Liver (tissue), 9 donors: ENCODE measurements around the gene NLRP5. TPM values are rescaled to one million over a fixed set of nuclear protein-coding genes. Genes with fewer than 3 reads are reported as not detected.

Experiments
- DNase-seq: peaks from one replicate; pipeline ENCODE4 v3.0.0-alpha.2; 2017; ENCODE audit warnings: low spot score
- H3K27ac ChIP-seq, 2 donors: one replicate each; pipeline ENCODE4 v1.7.0; 2013; ENCODE audit warnings: inconsistent platforms in 2 of 2, low read length in 2 of 2, control low read depth in 1 of 2, low read depth in 1 of 2, mild to moderate bottlenecking in 1 of 2
- H3K27me3 ChIP-seq, 4 donors: one replicate each; pipeline versions ENCODE4 v1.6.1 to v1.7.0; 2013; ENCODE audit warnings: low read length in 3 of 4, inconsistent platforms in 1 of 4, mild to moderate bottlenecking in 1 of 4, moderate library complexity in 1 of 4; ENCODE audit not compliant: control insufficient read depth in 4 of 4, insufficient read depth in 4 of 4
- H3K36me3 ChIP-seq, 4 donors: one replicate each; pipeline versions ENCODE4 v1.6.1 to v1.7.0; 2013; ENCODE audit warnings: low read length in 3 of 4, mild to moderate bottlenecking in 3 of 4, low read depth in 1 of 4, moderate library complexity in 1 of 4; ENCODE audit not compliant: control insufficient read depth in 4 of 4, insufficient read depth in 3 of 4
- H3K4me1 ChIP-seq, 4 donors: one replicate each; pipeline versions ENCODE4 v1.6.1 to v1.7.0; 2013; ENCODE audit warnings: low read length in 3 of 4, mild to moderate bottlenecking in 3 of 4, moderate library complexity in 1 of 4; ENCODE audit not compliant: control insufficient read depth in 4 of 4, insufficient read depth in 4 of 4
- H3K4me3 ChIP-seq, 3 donors: one replicate each; pipeline versions ENCODE4 v1.6.1 to v1.7.0; 2013; ENCODE audit warnings: low read length in 3 of 3, control low read depth in 1 of 3, low read depth in 1 of 3, mild to moderate bottlenecking in 1 of 3
- H3K9ac ChIP-seq, 2 donors: one replicate each; pipeline ENCODE4 v1.7.0; 2013; ENCODE audit warnings: low read length in 2 of 2, mild to moderate bottlenecking in 2 of 2, moderate library complexity in 2 of 2, control low read depth in 1 of 2, low read depth in 1 of 2
- H3K9me3 ChIP-seq, 4 donors: one replicate each; pipeline versions ENCODE4 v1.6.1 to v1.7.0; 2013; ENCODE audit warnings: low read length in 3 of 4; ENCODE audit not compliant: control insufficient read depth in 4 of 4
- EGR1 ChIP-seq, 2 donors: IDR thresholded peaks; 2 replicates each; pipeline ENCODE4 v1.6.1; 2016 to 2018; ENCODE audit warnings: antibody characterized with exemption in 2 of 2, low read depth in 2 of 2
- FOXA1 ChIP-seq: IDR thresholded peaks from 2 replicates; pipeline ENCODE4 v1.6.1; 2016; ENCODE audit warnings: antibody characterized with exemption
- FOXA2 ChIP-seq: IDR thresholded peaks from 2 replicates; pipeline ENCODE4 v1.6.1; 2016; ENCODE audit warnings: antibody characterized with exemption
- GABPA ChIP-seq, 2 donors: IDR thresholded peaks in 1 of 2; conservative IDR thresholded peaks in 1 of 2; 2 replicates each; pipeline ENCODE4 v1.6.1; 2016; ENCODE audit warnings: antibody characterized with exemption in 2 of 2, mild to moderate bottlenecking in 1 of 2, moderate library complexity in 1 of 2
- HNF4A ChIP-seq, 2 donors: conservative IDR thresholded peaks; 2 replicates each; pipeline ENCODE4 v1.6.1; 2016; ENCODE audit warnings: antibody characterized with exemption in 2 of 2, mild to moderate bottlenecking in 2 of 2
- HNF4G ChIP-seq: IDR thresholded peaks from 2 replicates; pipeline ENCODE4 v1.6.1; 2016; ENCODE audit warnings: antibody characterized with exemption
- JUND ChIP-seq, 2 donors: IDR thresholded peaks; 2 replicates each; pipeline ENCODE4 v1.6.1; 2016; ENCODE audit warnings: antibody characterized with exemption in 2 of 2
- NR2F2 ChIP-seq: IDR thresholded peaks from 2 replicates; pipeline ENCODE4 v1.6.1; 2016; ENCODE audit warnings: antibody characterized with exemption
- SP1 ChIP-seq: IDR thresholded peaks from 2 replicates; pipeline ENCODE4 v1.6.1; 2018; ENCODE audit warnings: antibody characterized with exemption, mild to moderate bottlenecking
- TAF1 ChIP-seq: conservative IDR thresholded peaks from 2 replicates; pipeline ENCODE4 v1.6.1; 2016; ENCODE audit warnings: antibody characterized with exemption, mild to moderate bottlenecking
- YY1 ChIP-seq: IDR thresholded peaks from 2 replicates; pipeline ENCODE4 v1.6.1; 2016; ENCODE audit warnings: antibody characterized with exemption, mild to moderate bottlenecking
- WGBS: extraction: QIAGEN DNeasy Blood & Tissue Kit; methylation state at CpG from one replicate; pipeline ENCODE4 v1.1.7; 2013; 5-methylcytosine and 5-hydroxymethylcytosine counted together
- polyA plus RNA-seq, 2 donors: library from polyadenylated mRNA; stranded (reverse) in 1 of 2; unstranded in 1 of 2; fragments of 200-250 nt in 1 of 2; fragments of >200 nt in 1 of 2; fragmentation: Nextera tagmentation in 1 of 2; extraction: Ambion mirVana in 1 of 2; gene quantifications; one replicate each; pipeline versions ENCODE4 v1.2.1 to v1.2.3, GENCODE V29; 2013 to 2015
- total RNA-seq, 2 donors: library from RNA; depleted of rRNA; stranded (reverse); fragments of >200 nt; gene quantifications; one replicate each; pipeline ENCODE4 v1.2.3, GENCODE V29; 2014
- TF ChIP-seq, protein P1 (sequence below): IDR thresholded peaks from 2 replicates; pipeline ENCODE4 v1.6.1; 2016; ENCODE audit warnings: antibody characterized with exemption
- TF ChIP-seq, protein P2 (sequence below): IDR thresholded peaks from 2 replicates; pipeline ENCODE4 v1.6.1; 2016; ENCODE audit warnings: antibody characterized with exemption
- TF ChIP-seq, protein P3 (sequence below): IDR thresholded peaks from 2 replicates; pipeline ENCODE4 v1.6.1; 2016; ENCODE audit warnings: antibody characterized with exemption, mild to moderate bottlenecking
- TF ChIP-seq, protein P4 (sequence below): IDR thresholded peaks from 2 replicates; pipeline ENCODE4 v1.6.1; 2016; ENCODE audit warnings: antibody characterized with exemption
- TF ChIP-seq, protein P5 (sequence below): fragments of 150-350 bp; IDR thresholded peaks from 2 replicates; pipeline ENCODE4 v1.5.1; 2017; ENCODE audit warnings: improper control_type of control experiment, low read depth, low read length; ENCODE audit not compliant: missing input control
- donor health status: healthy.
- donor health status: healthy.
- donor health status: healthy.
- donor health status: healthy.
- donor health status: healthy.

Gene NLRP5
- total and polyA plus RNA-seq, 4 donors = not detected

DNA sequence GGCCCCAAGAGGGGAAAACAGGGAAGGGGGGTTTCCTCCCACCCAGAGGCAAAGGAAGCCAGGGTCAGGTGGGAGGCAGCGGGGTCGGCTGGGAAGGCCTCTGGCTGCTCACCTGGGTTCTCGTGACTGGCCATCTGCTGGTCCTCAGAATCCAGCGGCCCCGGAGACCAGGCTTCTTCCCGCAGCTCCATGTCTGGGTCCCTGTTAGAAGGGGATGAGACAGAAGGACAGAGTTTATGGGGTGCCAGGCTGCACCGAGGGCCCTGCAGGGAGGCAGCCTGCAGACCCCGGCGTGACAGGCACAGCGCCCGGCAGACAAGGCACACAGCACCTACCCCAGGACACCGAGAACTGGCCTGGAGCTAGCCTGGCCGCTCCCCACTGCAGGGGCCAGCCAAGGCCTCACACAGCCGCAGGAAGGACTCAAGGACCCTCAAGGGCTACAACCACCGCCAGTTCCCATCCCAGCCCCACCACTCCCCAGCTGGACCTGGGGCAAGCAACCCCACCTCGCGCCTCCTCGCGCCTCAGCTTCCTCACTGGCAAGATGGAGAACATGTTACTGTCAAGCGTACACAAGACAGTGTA lies 116.5 kb downstream of the NLRP5 start:
- Histone ChIP-seq H3K27me3 (no peaks in the 10 kb centered on the region), H3K36me3 (peaks cover 8 to 34% (median 17%) of the 10 kb centered on the region in 4 donors), H3K4me1 (peaks cover 17 to 35% (median 28%) of the 10 kb centered on the region in 4 donors), H3K4me3 (no peak overlapping the region), H3K27ac (no peak overlapping the region), H3K9ac (no peak overlapping the region), H3K9me3 (no peaks in the 10 kb centered on the region)
- DNase-seq = no peak
- 90% methylated on average over 20 of the region's 20 CpGs for WGBS
- TF ChIP-seq FOXA1 (no peak), YY1 (no peak), JUND (IDR thresholded peaks at IDR 0.05) (no peak), SP1 (no peak), GABPA (IDR thresholded peaks at IDR 0.05 in 1 of 2, conservative IDR thresholded peaks at IDR 0.05 in 1 of 2) (no peak), TAF1 (no peak), NR2F2 (no peak), HNF4G (no peak), HNF4A (conservative IDR thresholded peaks at IDR 0.05) (no peak), FOXA2 (no peak)
- TF ChIP-seq, protein P1, sequence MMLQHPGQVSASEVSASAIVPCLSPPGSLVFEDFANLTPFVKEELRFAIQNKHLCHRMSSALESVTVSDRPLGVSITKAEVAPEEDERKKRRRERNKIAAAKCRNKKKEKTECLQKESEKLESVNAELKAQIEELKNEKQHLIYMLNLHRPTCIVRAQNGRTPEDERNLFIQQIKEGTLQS = no peak
- TF ChIP-seq, protein P2, sequence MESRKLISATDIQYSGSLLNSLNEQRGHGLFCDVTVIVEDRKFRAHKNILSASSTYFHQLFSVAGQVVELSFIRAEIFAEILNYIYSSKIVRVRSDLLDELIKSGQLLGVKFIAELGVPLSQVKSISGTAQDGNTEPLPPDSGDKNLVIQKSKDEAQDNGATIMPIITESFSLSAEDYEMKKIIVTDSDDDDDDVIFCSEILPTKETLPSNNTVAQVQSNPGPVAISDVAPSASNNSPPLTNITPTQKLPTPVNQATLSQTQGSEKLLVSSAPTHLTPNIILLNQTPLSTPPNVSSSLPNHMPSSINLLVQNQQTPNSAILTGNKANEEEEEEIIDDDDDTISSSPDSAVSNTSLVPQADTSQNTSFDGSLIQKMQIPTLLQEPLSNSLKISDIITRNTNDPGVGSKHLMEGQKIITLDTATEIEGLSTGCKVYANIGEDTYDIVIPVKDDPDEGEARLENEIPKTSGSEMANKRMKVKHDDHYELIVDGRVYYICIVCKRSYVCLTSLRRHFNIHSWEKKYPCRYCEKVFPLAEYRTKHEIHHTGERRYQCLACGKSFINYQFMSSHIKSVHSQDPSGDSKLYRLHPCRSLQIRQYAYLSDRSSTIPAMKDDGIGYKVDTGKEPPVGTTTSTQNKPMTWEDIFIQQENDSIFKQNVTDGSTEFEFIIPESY = no peak
- TF ChIP-seq, protein P3, sequence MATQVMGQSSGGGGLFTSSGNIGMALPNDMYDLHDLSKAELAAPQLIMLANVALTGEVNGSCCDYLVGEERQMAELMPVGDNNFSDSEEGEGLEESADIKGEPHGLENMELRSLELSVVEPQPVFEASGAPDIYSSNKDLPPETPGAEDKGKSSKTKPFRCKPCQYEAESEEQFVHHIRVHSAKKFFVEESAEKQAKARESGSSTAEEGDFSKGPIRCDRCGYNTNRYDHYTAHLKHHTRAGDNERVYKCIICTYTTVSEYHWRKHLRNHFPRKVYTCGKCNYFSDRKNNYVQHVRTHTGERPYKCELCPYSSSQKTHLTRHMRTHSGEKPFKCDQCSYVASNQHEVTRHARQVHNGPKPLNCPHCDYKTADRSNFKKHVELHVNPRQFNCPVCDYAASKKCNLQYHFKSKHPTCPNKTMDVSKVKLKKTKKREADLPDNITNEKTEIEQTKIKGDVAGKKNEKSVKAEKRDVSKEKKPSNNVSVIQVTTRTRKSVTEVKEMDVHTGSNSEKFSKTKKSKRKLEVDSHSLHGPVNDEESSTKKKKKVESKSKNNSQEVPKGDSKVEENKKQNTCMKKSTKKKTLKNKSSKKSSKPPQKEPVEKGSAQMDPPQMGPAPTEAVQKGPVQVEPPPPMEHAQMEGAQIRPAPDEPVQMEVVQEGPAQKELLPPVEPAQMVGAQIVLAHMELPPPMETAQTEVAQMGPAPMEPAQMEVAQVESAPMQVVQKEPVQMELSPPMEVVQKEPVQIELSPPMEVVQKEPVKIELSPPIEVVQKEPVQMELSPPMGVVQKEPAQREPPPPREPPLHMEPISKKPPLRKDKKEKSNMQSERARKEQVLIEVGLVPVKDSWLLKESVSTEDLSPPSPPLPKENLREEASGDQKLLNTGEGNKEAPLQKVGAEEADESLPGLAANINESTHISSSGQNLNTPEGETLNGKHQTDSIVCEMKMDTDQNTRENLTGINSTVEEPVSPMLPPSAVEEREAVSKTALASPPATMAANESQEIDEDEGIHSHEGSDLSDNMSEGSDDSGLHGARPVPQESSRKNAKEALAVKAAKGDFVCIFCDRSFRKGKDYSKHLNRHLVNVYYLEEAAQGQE = no peak
- TF ChIP-seq, protein P4, sequence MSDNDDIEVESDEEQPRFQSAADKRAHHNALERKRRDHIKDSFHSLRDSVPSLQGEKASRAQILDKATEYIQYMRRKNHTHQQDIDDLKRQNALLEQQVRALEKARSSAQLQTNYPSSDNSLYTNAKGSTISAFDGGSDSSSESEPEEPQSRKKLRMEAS = no peak
- TF ChIP-seq, protein P5, sequence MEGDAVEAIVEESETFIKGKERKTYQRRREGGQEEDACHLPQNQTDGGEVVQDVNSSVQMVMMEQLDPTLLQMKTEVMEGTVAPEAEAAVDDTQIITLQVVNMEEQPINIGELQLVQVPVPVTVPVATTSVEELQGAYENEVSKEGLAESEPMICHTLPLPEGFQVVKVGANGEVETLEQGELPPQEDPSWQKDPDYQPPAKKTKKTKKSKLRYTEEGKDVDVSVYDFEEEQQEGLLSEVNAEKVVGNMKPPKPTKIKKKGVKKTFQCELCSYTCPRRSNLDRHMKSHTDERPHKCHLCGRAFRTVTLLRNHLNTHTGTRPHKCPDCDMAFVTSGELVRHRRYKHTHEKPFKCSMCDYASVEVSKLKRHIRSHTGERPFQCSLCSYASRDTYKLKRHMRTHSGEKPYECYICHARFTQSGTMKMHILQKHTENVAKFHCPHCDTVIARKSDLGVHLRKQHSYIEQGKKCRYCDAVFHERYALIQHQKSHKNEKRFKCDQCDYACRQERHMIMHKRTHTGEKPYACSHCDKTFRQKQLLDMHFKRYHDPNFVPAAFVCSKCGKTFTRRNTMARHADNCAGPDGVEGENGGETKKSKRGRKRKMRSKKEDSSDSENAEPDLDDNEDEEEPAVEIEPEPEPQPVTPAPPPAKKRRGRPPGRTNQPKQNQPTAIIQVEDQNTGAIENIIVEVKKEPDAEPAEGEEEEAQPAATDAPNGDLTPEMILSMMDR = no peak

DNA sequence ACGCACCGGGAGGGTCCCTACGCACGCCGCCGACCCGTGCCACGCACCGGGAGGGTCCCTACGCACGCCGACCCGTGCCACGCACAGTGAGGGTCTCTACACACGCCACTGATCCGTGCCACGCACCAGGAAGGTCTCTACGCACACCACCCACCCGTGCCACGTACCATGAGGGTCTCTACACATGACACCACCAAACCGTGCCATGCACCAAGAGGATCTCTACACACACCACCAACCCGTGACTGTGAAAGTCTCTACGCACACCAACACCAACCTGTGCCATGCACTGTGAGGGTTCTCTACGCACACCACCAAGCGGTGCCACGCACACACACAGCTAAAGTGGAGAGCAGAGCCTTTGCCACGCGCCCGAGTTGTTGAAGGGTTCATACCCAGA lies 117.8 kb downstream of the NLRP5 start:
- no peak overlapping the region for H3K4me3 ChIP-seq
- no peaks in the 10 kb centered on the region for H3K9me3 ChIP-seq
- DNase-seq = no peak
- 96% methylated on average over 29 of the region's 29 CpGs for WGBS
- peaks cover 5 to 28% (median 13%) of the 10 kb centered on the region in 4 donors for H3K36me3 ChIP-seq
- no peaks in the 10 kb centered on the region for H3K27me3 ChIP-seq
- no peak for TF ChIP-seq YY1
- TF ChIP-seq GABPA (IDR thresholded peaks at IDR 0.05 in 1 of 2, conservative IDR thresholded peaks at IDR 0.05 in 1 of 2) = no peak
- TF ChIP-seq EGR1 (IDR thresholded peaks at IDR 0.05; ENCODE audit: low read depth in 2 of 2) = no peak
- TF ChIP-seq FOXA1 = no peak
- no peak for TF ChIP-seq HNF4A (conservative IDR thresholded peaks at IDR 0.05)
- TF ChIP-seq, protein P3 = no peak
- no peak overlapping the region for H3K27ac ChIP-seq
- H3K9ac ChIP-seq = no peak overlapping the region
- peaks cover 19 to 47% (median 40%) of the 10 kb centered on the region in 4 donors for H3K4me1 ChIP-seq
